H1 (cell line): ENCODE results near the gene BPIFB4. TPM values are rescaled to one million over a fixed set of nuclear protein-coding genes. Genes with fewer than 3 reads are reported as not detected.
A peak's percentile ranks its signal among the peaks of the same experiment; 100 is the strongest.

Experiments
- CTCF ChIA-PET: fragments of 300-600 bp; sonication (Branson Sonifier 250); formaldehyde crosslinking; loops from one replicate; lab custom pipeline; 2021; ENCODE audit not compliant: partially characterized antibody; lab: Charles Lee
- POLR2A ChIA-PET: fragments of 300-600 bp; sonication (Branson Sonifier 250); formaldehyde crosslinking; loops from one replicate; lab custom pipeline; 2021; ENCODE audit warnings: inconsistent platforms; ENCODE audit not compliant: partially characterized antibody; lab: Charles Lee
- DNase-seq, 2 experiments: peaks; one replicate each; pipeline versions ENCODE4 v3.0.0 to v3.0.0-alpha.2; 2010 to 2022; ENCODE audit warnings: low spot score in 2 of 2, low read depth in 1 of 2, mixed read lengths in 1 of 2
- FAIRE-seq: peaks from 2 replicates; lab custom pipeline; 2011; peaks lifted over from hg19 to GRCh38; lab: Jason Lieb, UNC
- H2AFZ ChIP-seq: 2 replicates; pipeline ENCODE4 v1.8.1; 2012; ENCODE audit warnings: low read length, inconsistent platforms
- H2AK5ac ChIP-seq: 2 replicates; pipeline ENCODE4 v1.6.1; 2013; ENCODE audit warnings: low read depth, low read length
- H2BK120ac ChIP-seq: replicated peaks from 2 replicates; pipeline ENCODE3; 2013; ENCODE audit warnings: low read depth, low read length, inconsistent platforms
- H2BK12ac ChIP-seq: 2 replicates; pipeline ENCODE4 v1.6.1; 2013; ENCODE audit warnings: low read depth, low read length
- H2BK15ac ChIP-seq: 2 replicates; pipeline ENCODE4 v1.6.1; 2013; ENCODE audit warnings: low read length
- H2BK20ac ChIP-seq: 2 replicates; pipeline ENCODE4 v1.6.1; 2013; ENCODE audit warnings: low read length
- H2BK5ac ChIP-seq: 2 replicates; pipeline ENCODE4 v1.6.1; 2013; ENCODE audit warnings: low read depth, low read length
- H3K14ac ChIP-seq: 2 replicates; pipeline ENCODE4 v1.6.1; 2013; ENCODE audit warnings: inconsistent platforms; ENCODE audit not compliant: insufficient read length
- H3K18ac ChIP-seq: 2 replicates; pipeline ENCODE4 v1.6.1; 2013; ENCODE audit warnings: low read length; ENCODE audit errors: extremely low read depth
- H3K23ac ChIP-seq: 2 replicates; pipeline ENCODE4 v1.6.1; 2013; ENCODE audit warnings: inconsistent platforms; ENCODE audit not compliant: insufficient read length
- H3K23me2 ChIP-seq: 2 replicates; pipeline ENCODE4 v1.6.1; 2013; ENCODE audit warnings: low read depth, low read length
- H3K27ac ChIP-seq: 2 replicates; pipeline ENCODE4 v1.6.1; 2011; ENCODE audit warnings: low read depth, low read length, inconsistent platforms
- H3K27me3 ChIP-seq, 4 experiments: replicated peaks in 1 of 4; 1 replicate in 1 of 4; 2 replicates in 3 of 4; pipeline versions ENCODE4 v1.6.1 to v1.8.1; 2011 to 2013; ENCODE audit warnings: low read length in 3 of 4, mild to moderate bottlenecking in 3 of 4, inconsistent platforms in 2 of 4, mixed read lengths in 2 of 4, moderate library complexity in 1 of 4; ENCODE audit not compliant: control insufficient read depth in 3 of 4, insufficient read depth in 3 of 4; ENCODE audit errors: extremely low read depth in 1 of 4
- H3K36me3 ChIP-seq, 4 experiments: 2 replicates each; pipeline versions ENCODE4 v1.6.1 to v1.8.1; 2011 to 2013; ENCODE audit warnings: mild to moderate bottlenecking in 4 of 4, low read length in 3 of 4, moderate library complexity in 2 of 4, control low read depth in 1 of 4, inconsistent platforms in 1 of 4; ENCODE audit not compliant: insufficient read depth in 4 of 4, control insufficient read depth in 2 of 4
- H3K4ac ChIP-seq: replicated peaks from 2 replicates; pipeline ENCODE3; 2013; ENCODE audit warnings: low read length, low read depth, mixed read lengths, inconsistent platforms; ENCODE audit not compliant: insufficient read length
- H3K4me1 ChIP-seq, 4 experiments: replicated peaks in 1 of 4; 1 replicate in 1 of 4; 2 replicates in 3 of 4; pipeline versions ENCODE4 v1.6.1 to v1.8.1; 2011 to 2013; ENCODE audit warnings: low read length in 3 of 4, inconsistent platforms in 2 of 4, mixed read lengths in 1 of 4; ENCODE audit not compliant: insufficient read depth in 4 of 4, control insufficient read depth in 3 of 4
- H3K4me2 ChIP-seq, 2 experiments: 2 replicates each; pipeline versions ENCODE4 v1.6.1 to v1.8.1; 2011 to 2013; ENCODE audit warnings: low read depth in 2 of 2, low read length in 2 of 2, control low read depth in 1 of 2, inconsistent platforms in 1 of 2, mild to moderate bottlenecking in 1 of 2; ENCODE audit not compliant: insufficient read depth in 1 of 2
- H3K4me3 ChIP-seq, 4 experiments: fragments of 200-600, 300-600 bp in 1 of 4; sonication (generic), shearing (Covaris generic), sonication (Bioruptor Twin) in 1 of 4; 2 replicates each; pipeline versions ENCODE4 v1.5.1 to v1.8.1; 2011 to 2016; ENCODE audit warnings: low read length in 4 of 4, low read depth in 3 of 4, control low read depth in 2 of 4, inconsistent platforms in 2 of 4, mild to moderate bottlenecking in 2 of 4, mixed read lengths in 1 of 4, moderate library complexity in 1 of 4; ENCODE audit not compliant: insufficient read depth in 2 of 4; ENCODE audit errors: extremely low read depth in 1 of 4
- H3K56ac ChIP-seq: replicated peaks from 2 replicates; pipeline ENCODE3; 2013; ENCODE audit warnings: low read depth, mild to moderate bottlenecking, mixed read lengths, low read length, inconsistent platforms; ENCODE audit not compliant: insufficient read length
- H3K79me1 ChIP-seq: 2 replicates; pipeline ENCODE4 v1.6.1; 2013; ENCODE audit warnings: low read depth, low read length, control low read depth
- H3K79me2 ChIP-seq, 2 experiments: 2 replicates each; pipeline versions ENCODE4 v1.6.1 to v1.8.1; 2012 to 2013; ENCODE audit warnings: low read length in 2 of 2, mild to moderate bottlenecking in 2 of 2, inconsistent platforms in 1 of 2; ENCODE audit not compliant: insufficient read depth in 2 of 2, control insufficient read depth in 1 of 2
- H3K9ac ChIP-seq, 4 experiments: replicated peaks in 1 of 4; 1 replicate in 1 of 4; 2 replicates in 3 of 4; pipeline versions ENCODE4 v1.6.1 to v1.8.1; 2011 to 2013; ENCODE audit warnings: low read depth in 3 of 4, low read length in 3 of 4, control low read depth in 2 of 4, mild to moderate bottlenecking in 2 of 4, moderate library complexity in 2 of 4, inconsistent platforms in 1 of 4; ENCODE audit errors: extremely low read depth in 1 of 4
- H3K9me3 ChIP-seq, 2 experiments: 2 replicates each; pipeline versions ENCODE4 v1.6.1 to v1.8.1; 2012 to 2013; ENCODE audit warnings: mild to moderate bottlenecking in 2 of 2, moderate library complexity in 2 of 2, control low read depth in 1 of 2, inconsistent platforms in 1 of 2, low read depth in 1 of 2, low read length in 1 of 2, mixed read lengths in 1 of 2; ENCODE audit not compliant: insufficient read depth in 2 of 2
- H4K20me1 ChIP-seq, 2 experiments: replicated peaks in 1 of 2; 2 replicates each; pipeline versions ENCODE3 to v1.8.1; 2011 to 2013; ENCODE audit warnings: inconsistent platforms in 2 of 2, low read length in 2 of 2, mild to moderate bottlenecking in 1 of 2; ENCODE audit not compliant: insufficient read depth in 2 of 2, control insufficient read depth in 1 of 2
- H4K5ac ChIP-seq: 2 replicates; pipeline ENCODE4 v1.6.1; 2013; ENCODE audit warnings: low read length, low read depth, mixed read lengths, inconsistent platforms; ENCODE audit not compliant: insufficient read length
- H4K8ac ChIP-seq: 2 replicates; pipeline ENCODE4 v1.8.0; 2013; ENCODE audit warnings: mild to moderate bottlenecking, moderate library complexity, low read length, inconsistent platforms; ENCODE audit not compliant: insufficient read depth; ENCODE audit errors: extremely low read depth
- H4K91ac ChIP-seq: replicated peaks from 2 replicates; pipeline ENCODE3; 2013; ENCODE audit warnings: low read length, mixed read lengths, inconsistent platforms; ENCODE audit not compliant: insufficient read length
- BACH1 ChIP-seq: IDR thresholded peaks from 2 replicates; pipeline ENCODE4 v1.6.1; 2012; ENCODE audit warnings: low read length, improper control_type of control experiment
- BRCA1 ChIP-seq: IDR thresholded peaks from 2 replicates; pipeline ENCODE4 v1.6.1; 2012; ENCODE audit warnings: low read depth, low read length, improper control_type of control experiment
- CBX5 ChIP-seq: fragments of 300-800, 300-1000 bp; sonication (generic); IDR thresholded peaks from 2 replicates; pipeline ENCODE4 v1.7.1; 2016; ENCODE audit warnings: antibody characterized with exemption, low read length, low read depth
- CHD1 ChIP-seq: IDR thresholded peaks from 2 replicates; pipeline ENCODE4 v1.6.1; 2012; ENCODE audit warnings: low read depth, low read length, improper control_type of control experiment
- GABPA ChIP-seq: IDR thresholded peaks from 2 replicates; pipeline ENCODE4 v1.6.1; 2011; ENCODE audit warnings: mild to moderate bottlenecking, low read length, moderate library complexity, borderline replicate concordance; ENCODE audit not compliant: insufficient read depth
- KDM1A ChIP-seq: fragments of 200-600, 300-600 bp; sonication (generic); IDR thresholded peaks from 2 replicates; pipeline ENCODE4 v1.7.1; 2016; ENCODE audit warnings: mild to moderate bottlenecking, low read length, borderline replicate concordance
- RAD21 ChIP-seq, 2 experiments: IDR thresholded peaks in 1 of 2; conservative IDR thresholded peaks in 1 of 2; 2 replicates each; pipeline ENCODE4 v1.6.1; 2011; ENCODE audit warnings: low read depth in 2 of 2, low read length in 2 of 2, improper control_type of control experiment in 1 of 2, inconsistent platforms in 1 of 2, mild to moderate bottlenecking in 1 of 2, moderate library complexity in 1 of 2
- RBBP5 ChIP-seq: IDR thresholded peaks from 2 replicates; pipeline ENCODE4 v1.7.1; 2012; ENCODE audit warnings: low read depth, mild to moderate bottlenecking, inconsistent platforms, low read length, moderate library complexity, borderline replicate concordance
- TAF1 ChIP-seq: IDR thresholded peaks from 2 replicates; pipeline ENCODE4 v1.6.1; 2011; ENCODE audit warnings: mild to moderate bottlenecking, low read depth, low read length
- WGBS, 2 experiments: shearing (Covaris generic) in 1 of 2; methylation state at CpG; one replicate each; pipeline versions ENCODE4 v1.1.6 to v1.1.7; 2013 to 2015; ENCODE audit warnings: low lambda C conversion rate in 2 of 2, mixed read lengths in 2 of 2, inconsistent platforms in 1 of 2, low coverage in 1 of 2, missing lambda C conversion rate in 1 of 2; ENCODE audit not compliant: insufficient replicate concordance in 2 of 2, insufficient coverage in 1 of 2, insufficient read length in 1 of 2; ENCODE audit errors: extremely low coverage in 1 of 2, missing lambda C conversion rate in 1 of 2; 5-methylcytosine and 5-hydroxymethylcytosine counted together
- polyA plus RNA-seq, 7 experiments: library from polyadenylated mRNA; depleted of rRNA in 3 of 7; stranded (reverse) in 5 of 7; unstranded in 2 of 7; fragments of >200 nt in 5 of 7; fragments of 200-250 nt in 2 of 7; gene quantifications; 1 replicate in 5 of 7; 2 replicates in 1 of 7; 4 replicates in 1 of 7; pipeline versions ENCODE4 v1.2.1 to v1.2.3, GENCODE V29; 2011 to 2013; ENCODE audit warnings: missing spikeins in 2 of 7, mixed read lengths in 2 of 7
- total RNA-seq: library from RNA; stranded (reverse); fragmentation: NEBNext Ultra II Directional; extraction: Animal tissue kit (Norgen Biotek cat#: 25700); gene quantifications from 2 replicates; pipeline ENCODE4 v1.2.1, GENCODE V29; 2021

BPIFB4 gene
- total and polyA plus RNA-seq, 2 of the 8 experiments (the other 6 are each of a cell fraction or from before 2014, with no cell fraction given) = not detected

- H4K5ac ChIP-seq = no peak overlapping the region
- H4K20me1 ChIP-seq = no peaks in the 10 kb centered on the region
- FAIRE-seq = no peak
- H3K14ac ChIP-seq = no peak overlapping the region
- no peak overlapping the region for H2AFZ ChIP-seq
- H3K4me1 ChIP-seq = no peaks in the 10 kb centered on the region
- no peak overlapping the region for H2BK120ac ChIP-seq
- H3K4me2 ChIP-seq = no peak overlapping the region
- H3K23me2 ChIP-seq = peaks cover 7% of the 10 kb centered on the region; the same call in 1 of the 2 replicates
- H4K91ac ChIP-seq = no peak overlapping the region
- H3K9ac ChIP-seq = no peak overlapping the region
- H3K27ac ChIP-seq = no peak overlapping the region
- TF ChIP-seq BRCA1 (no peak), RBBP5 (no peak), BACH1 (no peak), CBX5 (no peak), TAF1 (no peak), KDM1A (peak; percentile 66; the same call in 1 of the 2 replicates), CHD1 (no peak), RAD21 (IDR thresholded peaks at IDR 0.05 in 1 of 2, conservative IDR thresholded peaks at IDR 0.05 in 1 of 2; ENCODE audit: low read depth in 2 of 2, low read length in 2 of 2) (no peak), GABPA (no peak)
- POLR2A ChIA-PET = no interaction called here
- no peak overlapping the region for H2BK15ac ChIP-seq
- H3K4me3 ChIP-seq = no peak overlapping the region
- no peaks in the 10 kb centered on the region for H3K27me3 ChIP-seq
- H3K4ac ChIP-seq = no peak overlapping the region
- no peak overlapping the region for H2AK5ac ChIP-seq
- H3K36me3 ChIP-seq = no peaks in the 10 kb centered on the region
- CTCF ChIA-PET = interaction anchor here (0.5 to 4.7 kb wide), 20 partner anchors 9 to 199 kb away, joined by 3 to 32 read pairs (median 6); partner anchors contain the start of gene BPIFB2
- H2BK5ac ChIP-seq = no peak overlapping the region
- no peaks in the 10 kb centered on the region for H3K79me2 ChIP-seq
- no peak for DNase-seq
- H3K79me1 ChIP-seq = no peaks in the 10 kb centered on the region
- H3K23ac ChIP-seq = no peak overlapping the region
- H3K9me3 ChIP-seq = no peaks in the 10 kb centered on the region
- no peak overlapping the region for H2BK20ac ChIP-seq
- no peak overlapping the region for H3K18ac ChIP-seq
- H2BK12ac ChIP-seq = no peak overlapping the region
- no peak overlapping the region; the same call in 1 of the 2 replicates for H4K8ac ChIP-seq
- 92% methylated on average over 5 of the region's 5 CpGs; no CpG with 5 or more reads in 1 of the 2 experiments for WGBS, 2 experiments
- H3K56ac ChIP-seq = no peak overlapping the region
Observed at GRCh38 chr20:33095249-33095648, 15.8 kb downstream of the BPIFB4 start.
